ENCODE results near the gene EFNA5. TPM values are rescaled to one million over a fixed set of nuclear protein-coding genes. Genes with fewer than 3 reads are reported as not detected.

EFNA5 gene
- total and polyA plus RNA-seq, 2 of the 8 experiments (the other 6 are each of a cell fraction or from before 2014, with no cell fraction given): 9.6 to 21.8 TPM

DNA sequence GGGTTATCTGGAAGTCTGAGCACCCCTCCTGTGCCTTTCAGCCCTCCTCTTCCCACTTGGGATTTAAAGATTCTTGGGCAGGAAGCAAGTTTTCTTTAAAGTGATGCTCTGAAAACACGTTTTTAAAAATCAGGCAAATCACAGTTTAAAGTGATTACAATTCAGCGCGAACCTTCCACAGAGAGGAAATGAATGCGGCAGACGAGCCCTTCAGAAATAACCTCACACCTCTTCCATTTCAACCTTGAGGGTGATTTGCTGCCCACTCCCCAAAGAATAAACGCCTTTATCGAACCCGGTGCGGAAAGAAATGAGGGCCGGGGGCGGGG, 2.3 kb upstream of the EFNA5 start (continued):
- TF ChIP-seq, protein P1, sequence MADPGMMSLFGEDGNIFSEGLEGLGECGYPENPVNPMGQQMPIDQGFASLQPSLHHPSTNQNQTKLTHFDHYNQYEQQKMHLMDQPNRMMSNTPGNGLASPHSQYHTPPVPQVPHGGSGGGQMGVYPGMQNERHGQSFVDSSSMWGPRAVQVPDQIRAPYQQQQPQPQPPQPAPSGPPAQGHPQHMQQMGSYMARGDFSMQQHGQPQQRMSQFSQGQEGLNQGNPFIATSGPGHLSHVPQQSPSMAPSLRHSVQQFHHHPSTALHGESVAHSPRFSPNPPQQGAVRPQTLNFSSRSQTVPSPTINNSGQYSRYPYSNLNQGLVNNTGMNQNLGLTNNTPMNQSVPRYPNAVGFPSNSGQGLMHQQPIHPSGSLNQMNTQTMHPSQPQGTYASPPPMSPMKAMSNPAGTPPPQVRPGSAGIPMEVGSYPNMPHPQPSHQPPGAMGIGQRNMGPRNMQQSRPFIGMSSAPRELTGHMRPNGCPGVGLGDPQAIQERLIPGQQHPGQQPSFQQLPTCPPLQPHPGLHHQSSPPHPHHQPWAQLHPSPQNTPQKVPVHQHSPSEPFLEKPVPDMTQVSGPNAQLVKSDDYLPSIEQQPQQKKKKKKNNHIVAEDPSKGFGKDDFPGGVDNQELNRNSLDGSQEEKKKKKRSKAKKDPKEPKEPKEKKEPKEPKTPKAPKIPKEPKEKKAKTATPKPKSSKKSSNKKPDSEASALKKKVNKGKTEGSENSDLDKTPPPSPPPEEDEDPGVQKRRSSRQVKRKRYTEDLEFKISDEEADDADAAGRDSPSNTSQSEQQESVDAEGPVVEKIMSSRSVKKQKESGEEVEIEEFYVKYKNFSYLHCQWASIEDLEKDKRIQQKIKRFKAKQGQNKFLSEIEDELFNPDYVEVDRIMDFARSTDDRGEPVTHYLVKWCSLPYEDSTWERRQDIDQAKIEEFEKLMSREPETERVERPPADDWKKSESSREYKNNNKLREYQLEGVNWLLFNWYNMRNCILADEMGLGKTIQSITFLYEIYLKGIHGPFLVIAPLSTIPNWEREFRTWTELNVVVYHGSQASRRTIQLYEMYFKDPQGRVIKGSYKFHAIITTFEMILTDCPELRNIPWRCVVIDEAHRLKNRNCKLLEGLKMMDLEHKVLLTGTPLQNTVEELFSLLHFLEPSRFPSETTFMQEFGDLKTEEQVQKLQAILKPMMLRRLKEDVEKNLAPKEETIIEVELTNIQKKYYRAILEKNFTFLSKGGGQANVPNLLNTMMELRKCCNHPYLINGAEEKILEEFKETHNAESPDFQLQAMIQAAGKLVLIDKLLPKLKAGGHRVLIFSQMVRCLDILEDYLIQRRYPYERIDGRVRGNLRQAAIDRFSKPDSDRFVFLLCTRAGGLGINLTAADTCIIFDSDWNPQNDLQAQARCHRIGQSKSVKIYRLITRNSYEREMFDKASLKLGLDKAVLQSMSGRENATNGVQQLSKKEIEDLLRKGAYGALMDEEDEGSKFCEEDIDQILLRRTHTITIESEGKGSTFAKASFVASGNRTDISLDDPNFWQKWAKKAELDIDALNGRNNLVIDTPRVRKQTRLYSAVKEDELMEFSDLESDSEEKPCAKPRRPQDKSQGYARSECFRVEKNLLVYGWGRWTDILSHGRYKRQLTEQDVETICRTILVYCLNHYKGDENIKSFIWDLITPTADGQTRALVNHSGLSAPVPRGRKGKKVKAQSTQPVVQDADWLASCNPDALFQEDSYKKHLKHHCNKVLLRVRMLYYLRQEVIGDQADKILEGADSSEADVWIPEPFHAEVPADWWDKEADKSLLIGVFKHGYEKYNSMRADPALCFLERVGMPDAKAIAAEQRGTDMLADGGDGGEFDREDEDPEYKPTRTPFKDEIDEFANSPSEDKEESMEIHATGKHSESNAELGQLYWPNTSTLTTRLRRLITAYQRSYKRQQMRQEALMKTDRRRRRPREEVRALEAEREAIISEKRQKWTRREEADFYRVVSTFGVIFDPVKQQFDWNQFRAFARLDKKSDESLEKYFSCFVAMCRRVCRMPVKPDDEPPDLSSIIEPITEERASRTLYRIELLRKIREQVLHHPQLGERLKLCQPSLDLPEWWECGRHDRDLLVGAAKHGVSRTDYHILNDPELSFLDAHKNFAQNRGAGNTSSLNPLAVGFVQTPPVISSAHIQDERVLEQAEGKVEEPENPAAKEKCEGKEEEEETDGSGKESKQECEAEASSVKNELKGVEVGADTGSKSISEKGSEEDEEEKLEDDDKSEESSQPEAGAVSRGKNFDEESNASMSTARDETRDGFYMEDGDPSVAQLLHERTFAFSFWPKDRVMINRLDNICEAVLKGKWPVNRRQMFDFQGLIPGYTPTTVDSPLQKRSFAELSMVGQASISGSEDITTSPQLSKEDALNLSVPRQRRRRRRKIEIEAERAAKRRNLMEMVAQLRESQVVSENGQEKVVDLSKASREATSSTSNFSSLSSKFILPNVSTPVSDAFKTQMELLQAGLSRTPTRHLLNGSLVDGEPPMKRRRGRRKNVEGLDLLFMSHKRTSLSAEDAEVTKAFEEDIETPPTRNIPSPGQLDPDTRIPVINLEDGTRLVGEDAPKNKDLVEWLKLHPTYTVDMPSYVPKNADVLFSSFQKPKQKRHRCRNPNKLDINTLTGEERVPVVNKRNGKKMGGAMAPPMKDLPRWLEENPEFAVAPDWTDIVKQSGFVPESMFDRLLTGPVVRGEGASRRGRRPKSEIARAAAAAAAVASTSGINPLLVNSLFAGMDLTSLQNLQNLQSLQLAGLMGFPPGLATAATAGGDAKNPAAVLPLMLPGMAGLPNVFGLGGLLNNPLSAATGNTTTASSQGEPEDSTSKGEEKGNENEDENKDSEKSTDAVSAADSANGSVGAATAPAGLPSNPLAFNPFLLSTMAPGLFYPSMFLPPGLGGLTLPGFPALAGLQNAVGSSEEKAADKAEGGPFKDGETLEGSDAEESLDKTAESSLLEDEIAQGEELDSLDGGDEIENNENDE (IDR thresholded peaks at IDR 0.05; ENCODE audit: insufficient replicate concordance, low read length): no peak
- TF ChIP-seq HDAC6 (IDR thresholded peaks at IDR 0.05; ENCODE audit: low read depth, low read length) (no peak), TAF1 (IDR thresholded peaks at IDR 0.05; ENCODE audit: low read depth, low read length) (no peak), GTF2F1 (IDR thresholded peaks at IDR 0.05; ENCODE audit: borderline replicate concordance, low read depth, low read length) (no peak), CREB1 (IDR thresholded peaks at IDR 0.05) (no peak)

Data from H1 (cell line).